Stimulated activated naive CD8-positive, alpha-beta T cell treated with anti-CD3 and anti-CD28 coated beads, Interleukin-15, amount 100 ng/mL, for 72 hours (primary cell): ENCODE measurements around the gene CC2D2B.
A peak's percentile ranks its signal among the peaks of the same experiment; 100 is the strongest.
"Not testable (repeated sequence)": the region's sequence is repeated elsewhere in the genome, so short reads cannot be mapped to it uniquely, and the experiment has no call there.

Experiments
- ATAC-seq: fragments of 150-1000 bp; cut with Tn5 transposase; 2 replicates; pipeline ENCODE4 v1.10.0; 2021; ENCODE audit warnings: mild to moderate bottlenecking, moderate library complexity
- DNase-seq, 2 donors: peaks; one replicate each; pipeline ENCODE4 v3.0.0; 2021 to 2022
- H3K27ac Mint-ChIP-seq, 2 donors: one replicate each; pipeline ENCODE4 v1.8.0; 2022; ENCODE audit warnings: mild to moderate bottlenecking in 2 of 2, mixed read lengths in 2 of 2, moderate library complexity in 2 of 2
- H3K27me3 Mint-ChIP-seq: one replicate; pipeline ENCODE4 v1.8.0; 2022; ENCODE audit warnings: mixed read lengths
- H3K4me1 Mint-ChIP-seq: one replicate; pipeline ENCODE4 v1.8.0; 2022; ENCODE audit warnings: mild to moderate bottlenecking, mixed read lengths
- H3K4me3 Mint-ChIP-seq, 2 donors: one replicate each; pipeline ENCODE4 v1.8.0; 2022; ENCODE audit warnings: mild to moderate bottlenecking in 2 of 2, mixed read lengths in 2 of 2, moderate library complexity in 1 of 2
- H3K9me3 Mint-ChIP-seq, 2 donors: one replicate each; pipeline ENCODE4 v1.8.0; 2022; ENCODE audit warnings: mixed read lengths in 2 of 2

Gene CC2D2B

GRCh38 chr10:96041146-96041545 is 133.4 kb downstream of the CC2D2B start:
- DNase-seq (no peak), ATAC-seq (no peak)
- H3K9me3 Mint-ChIP-seq = no peaks in the 10 kb centered on the region
- H3K27me3 Mint-ChIP-seq = peaks cover 22% of the 10 kb centered on the region
- no peak overlapping the region for H3K4me3 Mint-ChIP-seq
- no peak overlapping the region for H3K27ac Mint-ChIP-seq
- H3K4me1 Mint-ChIP-seq = peaks cover 19% of the 10 kb centered on the region

- peak; percentile 94 for ATAC-seq
- peak within 1 kb of the TSS; percentile 89 to 99 for H3K4me3 Mint-ChIP-seq
- peak within 1 kb of the TSS; percentile 95 to 97 for H3K27ac Mint-ChIP-seq
Observed at GRCh38 chr10:96043033-96043892, 135.5 kb downstream of the CC2D2B start, which contains the start of gene CCNJ. Gene CCNJ, plus strand, starts transcription at chr10:96043583. Its CDS starts 811 bp downstream, at chr10:96044394.

GRCh38 chr10:96043893-96044715 is 136.3 kb downstream of the CC2D2B start:
- peaks cover 2% of the 10 kb centered on the region for H3K27me3 Mint-ChIP-seq
- H3K4me3 Mint-ChIP-seq = peak overlapping the region; percentile 89 to 99
- H3K9me3 Mint-ChIP-seq = no peaks in the 10 kb centered on the region
- ATAC-seq = peak; percentile 69
- H3K4me1 Mint-ChIP-seq = peaks cover 44% of the 10 kb centered on the region
- DNase-seq = peak; percentile 55 to 63
- peak overlapping the region; percentile 59 to 95 for H3K27ac Mint-ChIP-seq

More at GRCh38 chr10:96043033-96043892, 135.5 kb downstream of the CC2D2B start, which contains the start of gene CCNJ:
- DNase-seq = peak; percentile 84 to 87
- Mint-ChIP-seq H3K9me3 (no peaks in the 10 kb centered on the region), H3K27me3 (peaks cover 10% of the 10 kb centered on the region), H3K4me1 (peaks cover 38% of the 10 kb centered on the region)

- Mint-ChIP-seq H3K27me3 (no peaks in the 10 kb centered on the region), H3K4me1 (peaks cover 51% of the 10 kb centered on the region), H3K9me3 (no peaks in the 10 kb centered on the region), H3K27ac (peak overlapping the region in 1 of 2 donors; percentile 8), H3K4me3 (peak overlapping the region; percentile 89 to 99)
- no peak for ATAC-seq
- DNase-seq = no peak
Observed at GRCh38 chr10:96044736-96045135, 137.0 kb downstream of the CC2D2B start.

GRCh38 chr10:96046546-96046945 is 138.8 kb downstream of the CC2D2B start:
- Mint-ChIP-seq H3K27ac (no peak overlapping the region), H3K27me3 (no peaks in the 10 kb centered on the region), H3K9me3 (no peaks in the 10 kb centered on the region), H3K4me3 (no peak overlapping the region), H3K4me1 (peaks cover 53% of the 10 kb centered on the region)
- DNase-seq (no peak), ATAC-seq (no peak)

GRCh38 chr10:96047004-96047649 is 139.4 kb downstream of the CC2D2B start:
- Mint-ChIP-seq H3K9me3 (no peaks in the 10 kb centered on the region), H3K4me1 (peaks cover 59% of the 10 kb centered on the region), H3K4me3 (no peak overlapping the region), H3K27me3 (no peaks in the 10 kb centered on the region), H3K27ac (no peak overlapping the region)
- ATAC-seq = no peak
- DNase-seq = no peak

GRCh38 chr10:96047925-96048324 is 140.2 kb downstream of the CC2D2B start:
- H3K27me3 Mint-ChIP-seq, DNase-seq, H3K27ac Mint-ChIP-seq, H3K4me3 Mint-ChIP-seq, ATAC-seq, H3K9me3 Mint-ChIP-seq: not testable (repeated sequence)
- peaks cover 59% of the 10 kb centered on the region for H3K4me1 Mint-ChIP-seq

GRCh38 chr10:96049340-96049739 is 141.6 kb downstream of the CC2D2B start:
- H3K27ac Mint-ChIP-seq = peak overlapping the region in 1 of 2 donors; percentile 86
- DNase-seq (no peak), ATAC-seq (no peak)
- no peaks in the 10 kb centered on the region for H3K27me3 Mint-ChIP-seq
- peaks cover 59% of the 10 kb centered on the region for H3K4me1 Mint-ChIP-seq
- no peaks in the 10 kb centered on the region for H3K9me3 Mint-ChIP-seq
- H3K4me3 Mint-ChIP-seq = no peak overlapping the region

- Mint-ChIP-seq H3K4me3 (no peak overlapping the region), H3K27me3 (no peaks in the 10 kb centered on the region), H3K4me1 (peaks cover 34% of the 10 kb centered on the region), H3K27ac (no peak overlapping the region), H3K9me3 (no peaks in the 10 kb centered on the region)
- ATAC-seq (no peak), DNase-seq (no peak)
Observed at GRCh38 chr10:96053985-96054384, 146.2 kb downstream of the CC2D2B start.

- ATAC-seq (no peak), DNase-seq (no peak)
- H3K27ac Mint-ChIP-seq = peak overlapping the region in 1 of 2 donors; percentile 12
- no peaks in the 10 kb centered on the region for H3K9me3 Mint-ChIP-seq
- H3K4me1 Mint-ChIP-seq = peaks cover 23% of the 10 kb centered on the region
- H3K4me3 Mint-ChIP-seq = no peak overlapping the region
- no peaks in the 10 kb centered on the region for H3K27me3 Mint-ChIP-seq
Observed at GRCh38 chr10:96056787-96057186, 149.0 kb downstream of the CC2D2B start.

- no peak for ATAC-seq
- Mint-ChIP-seq H3K27ac (no peak overlapping the region), H3K4me1 (peaks cover 40% of the 10 kb centered on the region), H3K27me3 (no peaks in the 10 kb centered on the region), H3K9me3 (no peaks in the 10 kb centered on the region), H3K4me3 (no peak overlapping the region)
- no peak for DNase-seq
Observed at GRCh38 chr10:96061232-96061631, 153.5 kb downstream of the CC2D2B start.

- H3K4me1 Mint-ChIP-seq = peaks cover 24% of the 10 kb centered on the region
- no peaks in the 10 kb centered on the region for H3K9me3 Mint-ChIP-seq
- DNase-seq (no peak), ATAC-seq (no peak)
- H3K4me3 Mint-ChIP-seq = no peak overlapping the region
- H3K27me3 Mint-ChIP-seq = no peaks in the 10 kb centered on the region
- H3K27ac Mint-ChIP-seq = no peak overlapping the region
Observed at GRCh38 chr10:96072674-96073073, 164.9 kb downstream of the CC2D2B start.

- Mint-ChIP-seq H3K9me3 (no peaks in the 10 kb centered on the region), H3K27ac (peak overlapping the region in 1 of 2 donors; percentile 2), H3K27me3 (no peaks in the 10 kb centered on the region), H3K4me3 (peak overlapping the region in 1 of 2 donors; percentile 57), H3K4me1 (peaks cover 24% of the 10 kb centered on the region)
- DNase-seq (peak in 1 of 2 donors; percentile 31), ATAC-seq (peak; percentile 98)
Observed at GRCh38 chr10:96073722-96074121, 165.9 kb downstream of the CC2D2B start.

- H3K4me1 Mint-ChIP-seq = peaks cover 24% of the 10 kb centered on the region
- no peak overlapping the region for H3K27ac Mint-ChIP-seq
- no peak for DNase-seq
- no peaks in the 10 kb centered on the region for H3K27me3 Mint-ChIP-seq
- no peak overlapping the region for H3K4me3 Mint-ChIP-seq
- H3K9me3 Mint-ChIP-seq = no peaks in the 10 kb centered on the region
- no peak for ATAC-seq
Observed at GRCh38 chr10:96074776-96075175, 167.0 kb downstream of the CC2D2B start.

- DNase-seq = no peak
- no peak overlapping the region for H3K27ac Mint-ChIP-seq
- no peaks in the 10 kb centered on the region for H3K27me3 Mint-ChIP-seq
- ATAC-seq = no peak
- H3K9me3 Mint-ChIP-seq = no peaks in the 10 kb centered on the region
- H3K4me1 Mint-ChIP-seq = peaks cover 24% of the 10 kb centered on the region
- H3K4me3 Mint-ChIP-seq = no peak overlapping the region
Observed at GRCh38 chr10:96075977-96076376, 168.2 kb downstream of the CC2D2B start.
